Endometrial microvascular endothelial cells (primary cell): ENCODE data around the gene TAF4. TPM values are rescaled to one million over a fixed set of nuclear protein-coding genes. Genes with fewer than 3 reads are reported as not detected.

ENCODE experiments used
- in situ Hi-C: cut with HindIII; loops from 2 replicates; pipeline ENCODE4 v1.10.0; 2017; ENCODE audit warnings: low sequenced_read_pairs, low pct_unique_long_range_greater_than_20kb; ENCODE audit errors: inconsistent ontology term
- total RNA-seq: library from RNA; depleted of rRNA; stranded (reverse); fragments of >200 nt; gene quantifications from one replicate; pipeline ENCODE4 v1.2.3, GENCODE V29; 2015; ENCODE audit errors: inconsistent ontology term

The TAF4 gene
- total RNA-seq, 1 donor from 2014 or later, result 2.6 TPM

DNA sequence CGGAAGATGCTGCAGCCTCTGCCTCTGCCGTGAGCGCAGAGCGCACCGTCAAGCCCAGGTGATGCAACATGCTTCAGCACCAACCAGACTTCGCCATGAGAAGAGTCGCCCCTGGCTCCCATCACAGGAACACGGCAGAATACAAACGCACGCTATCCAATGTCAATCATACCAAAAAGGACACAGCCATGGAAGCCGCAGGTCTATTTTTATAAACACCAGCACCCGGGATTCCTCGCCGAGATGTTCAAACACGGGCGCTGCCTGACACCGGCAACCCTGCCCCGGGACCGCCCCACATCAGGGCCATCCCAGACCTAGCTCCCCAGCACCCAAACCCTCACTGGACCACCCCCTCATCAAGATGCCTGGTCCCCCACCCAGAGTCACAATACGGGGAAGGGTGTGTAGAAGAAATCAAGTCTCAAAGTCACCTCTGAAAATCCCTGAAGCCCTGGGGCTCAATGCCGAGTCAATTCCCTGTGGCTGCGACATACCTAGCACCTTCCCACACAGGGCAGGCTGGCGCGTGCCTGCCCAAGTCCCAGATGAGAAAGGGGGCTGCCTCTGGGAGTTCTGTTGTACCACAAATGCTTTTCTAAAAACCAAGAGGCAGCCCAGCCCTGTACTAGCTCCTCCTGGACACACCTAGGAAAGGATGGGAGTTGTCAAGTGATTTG, 17.9 kb downstream of the TAF4 start:
- in situ Hi-C loops, result no loop called here

DNA sequence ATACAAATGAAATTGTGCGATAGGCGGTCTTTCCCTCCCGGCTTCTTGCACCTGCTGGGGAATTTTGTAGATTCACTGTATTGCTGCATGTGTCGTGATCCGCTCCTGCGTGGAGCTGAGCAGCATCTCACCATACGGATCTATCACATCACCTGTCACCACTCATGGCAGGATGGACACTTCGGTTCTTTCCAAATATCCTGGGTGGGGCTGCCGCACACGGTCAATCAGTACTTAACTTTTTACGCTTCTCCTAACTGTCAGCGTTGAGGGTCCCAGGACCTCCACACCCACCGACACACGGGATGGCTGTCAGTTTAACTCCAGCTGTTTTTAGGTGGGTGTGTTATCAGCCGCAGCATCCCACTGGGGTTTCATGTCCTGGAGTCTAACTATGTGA, 19.2 kb downstream of the TAF4 start:
- in situ Hi-C loops, result no loop called here

DNA sequence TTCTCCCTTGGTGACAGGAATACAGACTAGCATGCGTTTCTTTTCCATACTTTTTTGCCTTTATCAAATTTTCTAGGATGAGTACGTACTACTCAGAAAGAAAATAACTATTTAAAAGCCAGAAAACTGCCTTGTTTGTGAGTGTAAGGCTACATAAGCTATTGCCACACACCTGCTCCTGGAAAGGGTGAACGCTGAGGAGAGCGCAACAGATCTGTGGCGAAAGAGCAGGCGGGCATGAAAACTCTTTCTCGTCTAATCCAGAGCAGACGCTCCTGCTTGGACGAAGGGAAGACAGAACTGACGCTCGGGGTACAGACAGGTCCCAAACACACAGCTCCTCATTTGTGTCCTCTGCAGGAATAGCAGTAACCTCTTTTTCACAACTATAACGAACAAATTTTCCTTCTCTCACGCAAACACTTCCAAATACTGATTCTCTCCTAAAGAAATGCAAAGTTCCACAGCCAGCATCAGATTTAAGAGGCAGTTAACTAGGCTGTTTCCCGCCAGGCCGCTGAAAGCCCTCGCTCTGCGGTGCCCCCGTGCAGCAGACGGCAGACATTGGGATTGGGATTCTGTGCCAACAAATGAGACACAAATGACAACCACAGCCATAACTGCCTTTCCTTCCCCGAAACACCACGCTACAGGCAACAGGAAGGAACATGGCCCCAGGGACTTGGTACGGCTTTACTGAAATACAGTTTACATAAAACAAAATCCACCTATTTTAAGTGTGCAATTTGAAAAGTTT, 20.0 kb downstream of the TAF4 start:
- in situ Hi-C loops, result no loop called here

DNA sequence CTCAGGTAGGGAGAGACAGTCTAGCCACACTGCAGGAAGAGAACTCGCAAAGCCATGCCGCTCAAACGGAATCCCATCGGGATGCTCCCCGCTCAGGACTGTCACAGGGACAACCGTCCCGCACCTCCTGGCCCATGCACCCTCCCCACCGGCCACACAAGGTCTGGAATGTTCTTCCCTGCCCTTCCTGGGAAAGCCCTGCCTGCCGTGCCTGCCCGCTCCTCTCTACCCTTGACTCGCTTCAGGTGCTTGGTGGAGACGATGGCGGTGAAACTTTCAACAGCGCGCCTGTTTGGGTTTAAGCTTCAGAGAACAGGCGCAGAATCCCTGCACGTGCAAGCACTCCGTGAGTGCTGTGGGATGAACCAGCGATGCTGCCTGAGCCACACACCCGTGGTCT, 20.6 kb downstream of the TAF4 start:
- in situ Hi-C loops, result no loop called here

DNA sequence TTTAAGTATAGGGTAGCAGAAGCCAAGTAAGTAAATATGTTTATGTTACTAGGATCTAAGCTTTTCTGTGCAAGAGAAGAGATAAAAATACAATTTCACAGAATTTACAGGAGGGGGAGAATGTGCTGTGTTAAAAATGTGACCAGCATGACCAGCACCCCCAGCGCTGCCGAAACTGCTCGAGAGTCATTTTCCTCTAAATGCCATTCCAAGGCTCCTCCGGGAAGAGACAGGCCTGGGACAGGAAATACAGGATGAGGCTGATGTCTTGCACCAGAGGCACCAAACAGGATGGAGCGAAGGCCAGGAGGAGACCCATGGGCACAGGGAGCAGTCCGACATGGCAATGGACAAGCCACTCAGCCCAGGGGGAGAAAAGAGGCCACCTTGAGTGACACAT, 21.1 kb downstream of the TAF4 start:
- in situ Hi-C loops, result no loop called here

DNA sequence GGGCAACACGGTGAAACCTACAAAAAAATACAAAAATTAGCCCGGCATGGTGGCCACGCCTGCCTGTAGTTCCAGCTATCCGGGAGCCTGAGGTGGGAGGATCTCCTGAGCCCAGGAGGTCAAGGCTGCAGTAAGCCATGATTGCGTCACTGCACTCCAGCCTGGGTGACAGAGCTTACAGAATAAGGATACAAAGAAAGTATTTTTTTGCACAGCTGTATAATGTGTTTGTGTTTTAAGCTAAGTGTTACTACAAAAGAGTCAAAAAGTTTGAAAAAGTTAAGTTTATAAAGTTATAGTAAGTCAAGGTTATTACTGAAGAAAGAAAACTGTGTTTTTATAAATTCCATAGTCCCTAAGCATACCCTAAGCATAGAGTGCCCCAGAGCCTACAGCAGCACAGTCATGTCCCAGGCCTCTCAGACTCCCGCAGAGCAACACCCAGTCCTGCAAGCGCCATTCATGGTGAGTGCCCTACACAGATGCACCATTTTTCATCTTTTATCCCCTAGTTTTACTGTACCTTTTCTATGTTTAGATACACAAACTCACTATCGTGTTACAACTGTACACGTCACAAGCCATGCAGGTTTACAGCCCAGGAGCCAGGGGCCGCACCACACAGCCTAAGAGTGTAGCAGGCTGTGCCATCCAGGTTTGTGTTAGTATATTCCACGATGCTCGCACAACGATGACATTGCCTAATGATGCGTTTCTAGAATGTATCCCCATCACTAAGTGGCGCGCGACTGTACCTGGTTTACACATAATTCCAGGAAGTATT, 22.4 kb downstream of the TAF4 start:
- in situ Hi-C loops, result no loop called here

DNA sequence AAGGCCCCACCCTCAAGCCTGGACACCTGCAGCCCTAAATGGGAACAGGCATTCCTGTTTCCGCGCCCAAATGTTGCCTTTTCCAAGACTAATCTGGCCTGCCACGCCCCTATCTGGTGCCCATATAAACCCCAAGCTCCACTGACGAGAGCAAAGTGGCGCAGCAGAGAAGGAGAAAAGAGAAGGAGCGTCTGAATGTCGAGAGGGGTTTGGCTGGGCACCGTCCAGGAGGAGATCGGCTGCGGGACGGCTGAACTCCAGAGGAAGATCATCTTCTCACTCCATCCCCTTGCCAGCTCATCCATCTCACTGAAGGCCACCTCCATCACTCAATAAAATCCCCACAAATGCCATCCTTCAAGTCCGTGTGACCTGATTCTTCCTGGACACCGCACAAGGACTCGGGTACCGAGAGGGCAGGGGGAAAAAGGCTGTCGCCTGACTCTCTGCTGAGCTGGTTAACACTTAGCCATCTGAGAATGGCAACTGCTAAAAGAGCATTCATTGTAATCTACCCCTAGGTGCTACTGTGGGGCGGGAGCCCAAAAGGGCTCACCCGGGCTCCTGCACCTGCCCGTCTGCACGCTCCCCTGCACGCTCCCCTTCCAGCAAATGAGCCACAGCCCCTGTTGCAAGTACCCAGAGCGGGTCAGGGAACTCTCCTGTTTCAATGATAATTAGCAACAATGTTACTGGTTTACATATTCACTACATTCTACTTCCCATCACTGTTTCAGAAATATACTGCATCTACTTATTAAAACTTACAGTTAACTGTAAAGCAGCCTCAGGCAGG, 23.5 kb downstream of the TAF4 start:
- in situ Hi-C loops, result no loop called here

DNA sequence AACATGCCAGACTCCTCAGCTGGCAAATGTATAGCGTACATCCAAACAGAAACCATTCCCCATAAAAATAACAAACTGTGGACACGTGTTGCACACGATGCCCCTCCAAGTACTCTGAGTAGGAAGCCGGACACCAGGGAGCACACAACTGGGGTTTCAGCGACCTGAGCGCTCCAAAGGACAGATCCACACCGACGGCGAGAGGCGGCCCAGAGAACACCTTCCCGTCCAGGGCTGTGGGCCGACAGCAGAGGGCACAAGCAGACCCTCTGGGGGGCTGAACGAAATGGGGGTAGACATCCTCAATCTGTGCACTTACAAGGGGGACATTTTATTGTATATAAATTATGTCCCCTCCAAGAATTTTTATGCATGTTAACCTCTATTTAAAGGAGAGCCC, 24.7 kb downstream of the TAF4 start:
- in situ Hi-C loops, result no loop called here

DNA sequence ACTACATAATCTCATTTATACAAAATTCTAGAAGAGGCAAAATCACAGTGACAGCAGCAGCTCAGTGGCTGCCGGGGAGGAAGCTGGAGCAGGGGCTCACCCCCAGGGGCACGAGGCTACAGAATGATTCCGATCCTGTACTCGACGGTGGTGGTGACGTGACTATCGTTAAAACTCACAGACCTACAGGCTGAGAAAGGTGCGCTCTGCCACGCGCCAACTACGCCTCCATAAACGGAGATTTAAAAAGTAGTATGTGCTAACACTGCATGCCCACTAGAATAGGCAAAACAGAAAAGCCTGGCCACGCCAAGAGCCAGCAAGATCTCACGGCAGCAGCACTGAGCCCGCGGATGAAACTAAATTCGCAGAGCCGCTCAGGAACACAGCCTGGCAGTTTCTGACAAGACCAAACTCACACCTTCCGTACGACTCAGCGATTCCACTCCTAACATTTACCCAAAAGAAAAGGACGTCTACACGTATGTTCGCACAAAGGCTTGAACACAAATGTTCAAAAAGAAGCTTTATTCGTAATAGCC, 25.2 kb downstream of the TAF4 start:
- in situ Hi-C loops, result no loop called here

DNA sequence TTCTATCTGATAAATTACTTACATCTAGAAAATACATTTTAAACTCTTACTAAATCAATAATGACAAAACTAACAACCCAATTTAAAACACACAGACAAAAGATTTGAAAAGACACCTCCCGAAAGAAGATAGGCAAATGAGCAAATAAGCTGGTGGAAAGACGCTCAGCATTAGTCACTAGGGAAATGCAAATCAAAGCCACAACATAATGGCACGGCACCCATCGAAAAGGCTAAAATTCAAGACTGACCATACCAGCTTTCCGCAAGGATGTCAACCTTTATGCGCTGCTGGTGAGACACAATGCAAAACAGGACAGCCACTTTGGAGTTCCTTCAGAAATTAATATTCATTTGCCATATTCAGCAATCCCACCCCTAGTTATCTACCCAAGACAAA, 25.9 kb downstream of the TAF4 start:
- in situ Hi-C loops, result no loop called here

DNA sequence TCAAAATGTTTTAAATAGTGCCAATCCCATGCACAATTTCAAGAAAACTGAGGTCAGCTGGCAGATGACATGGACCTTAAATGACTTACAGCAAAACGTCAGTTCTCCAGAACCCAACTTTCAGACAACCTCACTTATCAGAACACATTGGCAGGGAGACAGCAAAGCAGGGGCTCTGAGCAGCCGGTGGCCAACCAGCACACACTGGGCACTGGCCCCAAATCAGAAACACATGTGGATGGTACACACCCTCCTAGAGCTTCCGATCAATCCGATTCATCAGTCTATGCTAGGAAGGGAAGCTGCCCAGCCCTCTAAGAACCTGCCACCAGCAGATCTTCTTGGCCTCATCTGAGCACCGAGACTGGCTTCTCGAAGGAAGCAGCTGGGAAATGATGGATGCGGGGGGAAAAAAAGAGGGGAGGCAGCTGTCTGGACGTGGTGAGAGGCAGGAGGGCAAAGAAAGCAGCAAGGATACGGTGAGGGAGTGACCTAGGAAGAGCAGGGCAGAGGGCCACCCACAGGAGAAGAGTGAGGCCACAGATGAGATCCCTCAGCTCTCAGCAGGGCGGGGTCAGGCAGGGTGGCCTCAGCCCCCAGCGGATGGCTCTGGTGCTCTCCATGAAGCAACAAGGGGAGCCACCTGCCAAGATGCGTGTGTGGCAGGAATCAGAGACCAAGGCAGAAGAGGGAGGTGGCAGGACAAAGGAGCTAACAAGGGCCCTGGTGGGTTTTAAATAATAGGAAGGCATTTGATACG, 32.9 kb downstream of the TAF4 start:
- in situ Hi-C loops, result no loop called here

DNA sequence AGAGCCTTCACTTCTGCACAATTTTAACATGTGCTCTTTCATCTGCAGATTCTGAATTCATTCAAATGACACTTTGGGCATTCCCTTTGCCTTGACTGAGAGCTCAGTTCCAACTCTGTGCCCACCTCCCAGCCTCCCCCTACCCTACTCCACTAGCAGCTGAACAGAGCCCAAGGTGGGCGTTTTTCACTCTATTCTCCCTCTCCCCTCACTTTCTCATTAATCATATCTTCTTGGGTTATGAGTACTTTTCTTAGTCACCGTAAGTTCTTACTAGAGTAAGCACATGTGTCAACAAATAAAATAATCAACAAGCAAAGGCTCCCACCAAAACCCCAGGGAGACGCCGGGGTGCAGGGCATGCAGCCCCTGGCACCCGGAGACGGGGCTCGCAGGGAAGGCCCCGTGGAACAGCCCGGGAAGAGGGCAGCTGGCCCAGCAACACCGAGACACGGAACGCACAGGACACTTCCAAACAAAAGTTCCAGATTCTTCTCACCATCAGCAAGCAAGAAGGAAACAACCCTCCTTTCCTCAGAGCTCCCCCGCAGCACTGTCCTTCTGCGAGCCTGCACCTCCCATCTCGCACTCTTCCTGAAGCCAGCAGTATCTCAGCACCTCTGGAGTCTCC, 34.1 kb downstream of the TAF4 start:
- in situ Hi-C loops, result no loop called here

DNA sequence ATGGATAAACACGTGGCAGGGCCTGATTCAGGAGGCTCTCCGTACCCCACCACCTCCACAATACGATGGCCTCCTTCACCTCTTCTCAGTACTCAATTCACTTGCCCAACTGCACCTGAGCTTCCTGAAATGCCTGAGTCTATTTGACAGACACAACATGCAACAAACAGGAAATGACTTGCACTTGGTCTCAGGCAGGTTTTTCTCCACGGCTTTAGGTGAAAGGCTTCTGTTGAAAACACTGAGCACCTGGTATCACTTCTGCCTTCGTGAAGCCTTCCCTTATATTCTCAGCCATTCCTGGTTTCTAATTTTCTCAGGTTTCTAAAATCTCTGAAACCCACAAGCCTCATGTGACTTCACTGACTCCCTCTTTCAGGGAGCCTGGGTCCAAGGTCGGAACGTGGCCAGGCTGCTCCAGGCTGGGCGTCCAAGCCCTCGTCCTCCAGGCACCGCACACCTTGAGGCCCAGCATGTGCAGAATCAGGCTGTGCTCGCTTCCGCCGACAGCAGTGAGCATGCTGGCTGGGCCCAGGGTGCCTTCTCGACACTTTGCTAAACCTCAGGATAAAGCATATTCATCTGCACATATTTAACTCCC, 34.7 kb downstream of the TAF4 start:
- in situ Hi-C loops, result no loop called here

DNA sequence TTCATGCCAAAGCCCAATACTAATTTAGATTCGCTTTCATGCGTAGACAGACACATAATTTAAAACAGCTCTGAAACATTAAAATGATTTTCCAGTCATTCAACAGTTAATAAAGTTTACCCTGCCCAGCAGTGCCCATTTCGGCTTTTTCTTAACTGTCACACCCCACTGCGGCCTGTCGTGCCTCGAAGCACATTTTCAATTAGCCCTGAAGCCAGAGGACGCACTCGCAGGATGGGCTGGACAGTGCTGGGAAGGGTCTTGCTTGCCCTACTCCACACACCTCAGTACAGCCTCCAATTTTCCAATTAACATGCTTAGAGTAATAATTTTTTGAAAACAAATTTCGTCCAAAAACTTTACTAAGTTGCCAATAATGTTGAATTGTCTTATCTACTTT, 35.3 kb downstream of the TAF4 start:
- in situ Hi-C loops, result no loop called here

DNA sequence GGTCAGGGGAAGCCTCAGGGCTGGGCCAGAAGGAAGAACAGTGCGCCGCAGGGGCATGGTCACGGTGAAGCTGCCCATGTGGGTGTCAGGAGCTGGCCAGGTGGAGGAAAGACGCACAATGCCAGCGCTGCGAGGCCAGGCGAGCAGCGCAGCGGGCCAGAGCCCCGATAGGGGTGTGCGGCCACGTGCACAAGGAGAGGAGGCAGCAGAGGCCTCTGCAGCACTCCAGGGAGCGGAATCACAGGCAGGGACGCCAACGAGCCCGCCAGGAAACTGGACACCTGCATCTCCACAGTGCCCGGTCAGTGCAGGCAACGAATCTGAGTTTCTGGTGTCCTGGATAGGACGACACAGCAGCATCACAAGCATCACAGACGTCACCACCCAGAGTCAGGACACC, 35.7 kb downstream of the TAF4 start:
- in situ Hi-C loops, result no loop called here

DNA sequence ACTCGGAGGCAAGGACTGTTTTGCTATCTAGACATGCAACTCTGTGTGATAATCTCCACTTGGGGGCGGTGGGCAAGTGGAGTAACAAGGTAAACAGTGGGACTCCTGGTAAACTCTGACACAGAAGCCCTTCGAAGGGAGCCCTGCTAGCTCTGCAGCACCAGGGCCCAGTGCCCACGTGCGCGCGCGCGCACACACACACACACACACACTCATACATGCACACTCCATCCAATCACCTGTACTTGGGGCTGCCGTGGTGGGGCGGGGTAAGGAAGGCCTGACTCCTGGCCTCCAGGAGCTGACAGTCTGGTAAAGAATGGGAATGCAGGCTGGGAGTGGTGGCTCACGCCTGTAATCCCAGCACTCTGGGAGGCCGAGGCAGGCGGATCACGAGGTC, 36.4 kb downstream of the TAF4 start:
- in situ Hi-C loops, result no loop called here

DNA sequence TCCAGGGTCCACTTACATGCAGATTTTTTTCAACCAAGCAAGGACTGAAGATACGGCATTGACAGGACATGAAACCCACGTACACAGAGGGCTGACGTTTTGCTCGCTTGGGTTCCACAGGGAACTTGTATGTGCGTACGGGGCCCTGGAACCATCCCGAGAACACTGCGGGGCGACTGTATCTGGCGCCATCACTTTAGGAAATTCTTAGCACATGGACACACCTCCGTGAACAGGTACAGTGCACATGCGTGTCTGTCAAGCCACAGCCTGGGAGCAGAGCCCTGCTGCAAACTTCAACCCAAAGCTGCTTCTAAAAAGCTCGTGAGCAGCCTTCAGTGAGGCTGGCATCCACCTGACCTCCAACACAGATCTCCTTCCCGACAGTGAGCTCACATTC, 37.3 kb downstream of the TAF4 start:
- in situ Hi-C loops, result no loop called here
